Gastrocnemius medialis (tissue), 4 donors: Measurements from ENCODE around the gene CADPS. TPM values are rescaled to one million over a fixed set of nuclear protein-coding genes. Genes with fewer than 3 reads are reported as not detected.

Experiments used
- ATAC-seq, 2 donors: fragments of 150-250 bp; one replicate each; pipeline ENCODE4 v1.9.1; 2016
- DNase-seq, 2 donors: peaks; one replicate each; pipeline ENCODE4 v3.0.0-alpha.2; 2019
- H3K27ac ChIP-seq, 4 donors: fragments of 200-600 bp; sonication (generic); 1 replicate in 1 of 4; 2 replicates in 3 of 4; pipeline ENCODE4 v1.5.1; 2016 to 2018; ENCODE audit warnings: mild to moderate bottlenecking in 2 of 4, moderate library complexity in 1 of 4
- H3K27me3 ChIP-seq, 3 donors: fragments of 200-600 bp; sonication (generic) in 2 of 3; 1 replicate in 1 of 3; 2 replicates in 2 of 3; pipeline versions ENCODE4 v1.5.1 to v1.6.0; 2016 to 2019; ENCODE audit warnings: mild to moderate bottlenecking in 1 of 3, moderate library complexity in 1 of 3
- H3K36me3 ChIP-seq, 2 donors: fragments of 200-600 bp; sonication (generic) in 1 of 2; one replicate each; pipeline ENCODE4 v1.5.1; 2017 to 2018
- H3K4me1 ChIP-seq, 2 donors: fragments of 200-600 bp; sonication (generic) in 1 of 2; one replicate each; pipeline ENCODE4 v1.5.1; 2016 to 2017; ENCODE audit warnings: mild to moderate bottlenecking in 2 of 2
- H3K4me3 ChIP-seq, 4 donors: fragments of 200-600 bp; sonication (generic) in 3 of 4; 1 replicate in 1 of 4; 2 replicates in 3 of 4; pipeline ENCODE4 v1.5.1; 2016 to 2019; ENCODE audit warnings: mild to moderate bottlenecking in 2 of 4
- H3K9me3 ChIP-seq, 3 donors: fragments of 200-600 bp; sonication (generic) in 2 of 3; 1 replicate in 1 of 3; 2 replicates in 2 of 3; pipeline ENCODE4 v1.5.1; 2016 to 2019
- CTCF ChIP-seq, 5 experiments: fragments of 450-650 bp in 3 of 5; fragments of 200-600 bp in 2 of 5; sonication (generic) in 2 of 5; IDR thresholded peaks in 4 of 5; conservative IDR thresholded peaks in 1 of 5; 1 replicate in 4 of 5; 2 replicates in 1 of 5; pipeline ENCODE4 v1.5.1; 2016 to 2019; ENCODE audit warnings: antibody characterized with exemption in 5 of 5, mild to moderate bottlenecking in 3 of 5, moderate library complexity in 3 of 5
- POLR2A ChIP-seq, 2 donors: fragments of 450-650 bp; IDR thresholded peaks; one replicate each; pipeline ENCODE4 v1.6.1; 2017; ENCODE audit warnings: antibody characterized with exemption in 2 of 2, mild to moderate bottlenecking in 2 of 2, moderate library complexity in 2 of 2
- in situ Hi-C, 4 donors: fragments of 200-750 bp; cut with MboI; loops; one replicate each; pipeline versions ENCODE4 v1.15.0 to v1.8.0; 2017; ENCODE audit warnings: low sequenced_read_pairs in 4 of 4
- intact Hi-C: fragments of 100-400 bp; cut with DNase I; formaldehyde crosslinking; loops from one replicate; pipeline ENCODE4 v1.15.1; 2023; ENCODE audit warnings: low total_unique reads
- total RNA-seq, 4 donors: library from RNA; depleted of rRNA; stranded (reverse); fragments of >200 nt; gene quantifications; one replicate each; pipeline versions ENCODE4 v1.1.0 to v1.2.3, GENCODE V29; 2016

CADPS gene
- total RNA-seq, 4 donors from 2014 or later, result 2.1 TPM; not detected in 3

DNA sequence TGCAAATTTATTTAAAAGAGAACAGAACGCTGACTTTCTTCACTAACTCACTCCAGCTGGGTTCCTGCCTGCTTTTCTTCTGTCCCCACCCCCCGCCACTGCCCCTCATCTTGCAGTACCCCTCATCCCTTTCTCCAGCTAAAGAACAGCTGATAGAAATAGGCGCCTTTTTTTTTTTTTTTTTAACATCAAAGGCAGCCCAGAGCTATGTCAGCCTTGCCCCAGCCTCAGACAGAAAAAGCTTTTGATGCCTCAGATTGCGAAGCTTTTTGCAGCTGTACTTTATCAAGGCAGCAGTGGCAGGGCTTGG is 1.8 kb downstream of the CADPS start:
- in situ Hi-C loops, result no loop called here
- DNase-seq (no peak), ATAC-seq (no peak)
- Histone ChIP-seq H3K27ac (no peak overlapping the region), H3K36me3 (no peaks in the 10 kb centered on the region), H3K27me3 (peaks cover 28 to 47% (median 45%) of the 10 kb centered on the region in 3 donors), H3K4me1 (peaks cover 0 to 4% of the 10 kb centered on the region in 2 donors), H3K9me3 (no peaks in the 10 kb centered on the region), H3K4me3 (peak overlapping the region in 3 of 4 donors; percentile 33 to 47 (median 40))
- intact Hi-C loops, result no loop called here
- TF ChIP-seq POLR2A (IDR thresholded peaks at IDR 0.05), result no peak
- TF ChIP-seq CTCF (IDR thresholded peaks at IDR 0.05 in 4 of 5, conservative IDR thresholded peaks at IDR 0.05 in 1 of 5), result no peak

- DNase-seq, result no peak
- no peaks in the 10 kb centered on the region for H3K9me3 ChIP-seq
- intact Hi-C loops (no loop called here), in situ Hi-C loops (no loop called here)
- no peak overlapping the region for H3K27ac ChIP-seq
- no peaks in the 10 kb centered on the region for H3K36me3 ChIP-seq
- ATAC-seq, result no peak
- peaks cover 28 to 47% (median 42%) of the 10 kb centered on the region in 3 donors for H3K27me3 ChIP-seq
- peaks cover 0 to 4% of the 10 kb centered on the region in 2 donors for H3K4me1 ChIP-seq
- H3K4me3 ChIP-seq, result no peak overlapping the region
- no peak for TF ChIP-seq CTCF (IDR thresholded peaks at IDR 0.05 in 4 of 5, conservative IDR thresholded peaks at IDR 0.05 in 1 of 5)
Measured at GRCh38 chr3:62872318-62872717, 2.9 kb downstream of the CADPS start.

- H3K27me3 ChIP-seq, result peaks cover 11 to 35% (median 22%) of the 10 kb centered on the region in 3 donors
- no peak overlapping the region for H3K27ac ChIP-seq
- TF ChIP-seq CTCF (IDR thresholded peaks at IDR 0.05 in 4 of 5, conservative IDR thresholded peaks at IDR 0.05 in 1 of 5), result no peak
- no peak for TF ChIP-seq POLR2A (IDR thresholded peaks at IDR 0.05)
- no peak for DNase-seq
- no peaks in the 10 kb centered on the region for H3K9me3 ChIP-seq
- intact Hi-C loops (no loop called here), in situ Hi-C loops (no loop called here)
- H3K36me3 ChIP-seq, result no peaks in the 10 kb centered on the region
- H3K4me3 ChIP-seq, result no peak overlapping the region
- H3K4me1 ChIP-seq, result peaks cover 0 to 4% of the 10 kb centered on the region in 2 donors
- ATAC-seq, result no peak
Measured at GRCh38 chr3:62870321-62870720, 4.9 kb downstream of the CADPS start.

DNA sequence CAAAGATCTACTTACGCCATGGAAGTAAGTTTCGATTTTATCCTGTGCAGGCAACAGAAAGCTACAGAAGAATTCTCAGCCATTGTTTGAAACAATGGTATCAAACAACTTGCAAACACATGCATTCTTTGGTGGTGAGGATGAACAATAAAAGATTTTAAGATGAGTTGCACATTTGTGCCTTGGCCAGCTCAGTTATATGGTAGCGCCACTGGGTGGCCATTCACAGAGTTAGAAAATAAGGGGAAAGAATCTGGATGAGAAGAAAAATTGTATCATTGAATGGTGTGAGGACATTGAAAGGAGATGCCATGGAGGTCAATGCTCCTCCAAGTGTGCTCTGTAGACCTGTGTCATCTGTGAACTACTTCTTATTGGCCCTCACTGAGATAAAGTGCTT is 11.6 kb downstream of the CADPS start:
- intact Hi-C loops, result no loop called here
- Histone ChIP-seq H3K9me3 (no peaks in the 10 kb centered on the region), H3K4me3 (no peak overlapping the region), H3K36me3 (no peaks in the 10 kb centered on the region), H3K27ac (no peak overlapping the region), H3K27me3 (no peaks in the 10 kb centered on the region), H3K4me1 (no peaks in the 10 kb centered on the region)
- in situ Hi-C loops, result no loop called here
- no peak for TF ChIP-seq POLR2A (IDR thresholded peaks at IDR 0.05)
- no peak for TF ChIP-seq CTCF (IDR thresholded peaks at IDR 0.05 in 4 of 5, conservative IDR thresholded peaks at IDR 0.05 in 1 of 5)
- no peak for DNase-seq
- ATAC-seq, result no peak

DNA sequence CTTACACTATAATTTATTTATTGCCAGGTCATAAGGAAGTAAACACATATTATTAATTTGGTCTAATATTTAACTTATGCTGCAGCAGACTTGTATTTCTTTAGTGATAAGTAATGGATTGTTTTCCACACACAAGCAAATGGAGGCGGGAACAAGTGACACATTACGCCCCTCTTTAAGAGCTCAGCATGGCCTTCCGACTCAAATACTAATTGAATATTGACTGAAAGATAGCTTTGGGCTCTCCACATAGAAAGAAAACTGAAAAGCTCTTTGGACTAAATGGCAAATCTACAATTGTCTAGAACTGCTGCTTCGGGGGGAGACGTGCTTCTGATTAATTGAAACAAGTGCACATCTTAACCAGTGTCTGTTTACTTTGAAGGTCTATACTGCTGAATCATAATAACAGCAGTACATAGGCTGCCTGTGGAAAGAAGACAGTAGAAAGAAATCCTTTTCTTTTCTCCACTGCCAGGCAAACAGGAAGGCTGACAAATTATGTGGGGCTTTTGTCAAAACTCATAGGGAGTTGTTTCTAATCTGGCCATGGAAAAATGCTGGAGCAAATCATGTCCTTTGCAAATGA is 15.9 kb downstream of the CADPS start:
- DNase-seq (no peak), ATAC-seq (no peak)
- Histone ChIP-seq H3K27ac (no peak overlapping the region), H3K4me1 (no peaks in the 10 kb centered on the region), H3K27me3 (no peaks in the 10 kb centered on the region), H3K36me3 (no peaks in the 10 kb centered on the region), H3K4me3 (no peak overlapping the region), H3K9me3 (no peaks in the 10 kb centered on the region)
- TF ChIP-seq POLR2A (IDR thresholded peaks at IDR 0.05), result no peak
- TF ChIP-seq CTCF (IDR thresholded peaks at IDR 0.05 in 4 of 5, conservative IDR thresholded peaks at IDR 0.05 in 1 of 5), result no peak
- in situ Hi-C loops (no loop called here), intact Hi-C loops (no loop called here)
